GM21723 (cell line): ENCODE measurements around the gene SYNE1.
"Not testable (repeated sequence)": the region's sequence is repeated elsewhere in the genome, so short reads cannot be mapped to it uniquely, and the experiment has no call there.

Experiments used
- ATAC-seq: cut with Tn5 transposase; IDR thresholded peaks from one replicate; pipeline ENCODE4 v1.9.1; 2021; ENCODE audit warnings: mild to moderate bottlenecking, moderate library complexity; ENCODE audit not compliant: unreplicated experiment

The SYNE1 gene, protein sequence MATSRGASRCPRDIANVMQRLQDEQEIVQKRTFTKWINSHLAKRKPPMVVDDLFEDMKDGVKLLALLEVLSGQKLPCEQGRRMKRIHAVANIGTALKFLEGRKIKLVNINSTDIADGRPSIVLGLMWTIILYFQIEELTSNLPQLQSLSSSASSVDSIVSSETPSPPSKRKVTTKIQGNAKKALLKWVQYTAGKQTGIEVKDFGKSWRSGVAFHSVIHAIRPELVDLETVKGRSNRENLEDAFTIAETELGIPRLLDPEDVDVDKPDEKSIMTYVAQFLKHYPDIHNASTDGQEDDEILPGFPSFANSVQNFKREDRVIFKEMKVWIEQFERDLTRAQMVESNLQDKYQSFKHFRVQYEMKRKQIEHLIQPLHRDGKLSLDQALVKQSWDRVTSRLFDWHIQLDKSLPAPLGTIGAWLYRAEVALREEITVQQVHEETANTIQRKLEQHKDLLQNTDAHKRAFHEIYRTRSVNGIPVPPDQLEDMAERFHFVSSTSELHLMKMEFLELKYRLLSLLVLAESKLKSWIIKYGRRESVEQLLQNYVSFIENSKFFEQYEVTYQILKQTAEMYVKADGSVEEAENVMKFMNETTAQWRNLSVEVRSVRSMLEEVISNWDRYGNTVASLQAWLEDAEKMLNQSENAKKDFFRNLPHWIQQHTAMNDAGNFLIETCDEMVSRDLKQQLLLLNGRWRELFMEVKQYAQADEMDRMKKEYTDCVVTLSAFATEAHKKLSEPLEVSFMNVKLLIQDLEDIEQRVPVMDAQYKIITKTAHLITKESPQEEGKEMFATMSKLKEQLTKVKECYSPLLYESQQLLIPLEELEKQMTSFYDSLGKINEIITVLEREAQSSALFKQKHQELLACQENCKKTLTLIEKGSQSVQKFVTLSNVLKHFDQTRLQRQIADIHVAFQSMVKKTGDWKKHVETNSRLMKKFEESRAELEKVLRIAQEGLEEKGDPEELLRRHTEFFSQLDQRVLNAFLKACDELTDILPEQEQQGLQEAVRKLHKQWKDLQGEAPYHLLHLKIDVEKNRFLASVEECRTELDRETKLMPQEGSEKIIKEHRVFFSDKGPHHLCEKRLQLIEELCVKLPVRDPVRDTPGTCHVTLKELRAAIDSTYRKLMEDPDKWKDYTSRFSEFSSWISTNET (N-terminal part only)

DNA sequence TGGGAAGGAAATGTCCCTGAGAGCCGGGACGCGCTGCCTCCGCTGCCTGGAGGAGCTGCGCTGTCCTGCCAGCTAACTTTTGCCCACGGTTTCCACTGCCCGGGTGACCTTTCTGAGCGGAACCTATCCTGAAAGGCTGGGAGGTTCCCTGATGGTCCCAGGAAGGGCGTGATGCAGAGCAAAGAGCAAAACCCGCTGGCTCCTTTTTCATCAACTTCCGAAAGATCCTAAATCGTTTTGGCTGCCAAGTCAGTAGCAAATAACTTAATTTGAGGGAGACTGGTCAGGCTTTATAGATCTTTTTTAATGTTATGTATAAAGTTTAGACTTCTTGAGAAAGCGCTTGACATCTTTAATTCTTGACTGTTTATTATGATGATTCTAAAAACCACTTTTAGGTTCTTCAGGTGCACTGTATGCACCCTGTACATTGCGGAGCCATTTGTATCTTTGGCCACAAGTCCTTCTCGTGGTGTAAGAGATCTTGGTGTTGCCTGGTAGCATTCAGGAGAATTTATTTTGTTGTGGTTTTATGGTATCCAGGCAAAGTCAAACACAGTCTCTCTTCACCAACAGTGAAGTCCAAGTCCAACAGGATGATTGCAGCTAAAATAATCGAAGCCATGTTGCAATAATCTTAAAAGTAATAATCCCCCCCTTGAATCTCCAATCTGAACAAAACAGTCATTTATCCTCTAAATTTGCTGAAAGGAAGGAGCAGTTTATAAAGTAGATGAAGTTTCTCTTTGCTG is at the start of gene SYNE1:
TSS of gene SYNE1 (minus strand) at position 67 of the 752 bp plus-strand sequence. CDS start 9,031 bp downstream, outside the sequence.
- no peak for ATAC-seq

DNA sequence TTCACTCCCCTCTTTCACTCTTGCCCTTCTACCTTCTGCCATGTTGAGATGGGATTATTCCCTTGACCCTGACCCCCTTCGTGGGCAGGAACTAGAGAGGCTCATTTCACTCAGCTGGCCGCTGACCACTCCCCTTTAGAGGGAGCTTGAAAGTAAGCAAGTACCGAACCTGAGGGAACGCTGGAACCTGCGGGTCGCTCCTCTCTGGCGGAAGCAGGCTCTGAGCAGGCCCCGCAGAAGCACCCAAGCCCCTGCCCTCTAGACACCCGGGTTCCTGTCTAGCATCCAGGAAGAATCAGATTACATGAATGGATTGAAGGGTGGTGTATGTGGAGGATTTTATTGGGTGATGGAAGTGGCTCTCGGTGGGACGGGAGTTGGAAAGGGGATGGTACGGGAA is 48.7 kb upstream of the SYNE1 start:
- ATAC-seq, result no peak

DNA sequence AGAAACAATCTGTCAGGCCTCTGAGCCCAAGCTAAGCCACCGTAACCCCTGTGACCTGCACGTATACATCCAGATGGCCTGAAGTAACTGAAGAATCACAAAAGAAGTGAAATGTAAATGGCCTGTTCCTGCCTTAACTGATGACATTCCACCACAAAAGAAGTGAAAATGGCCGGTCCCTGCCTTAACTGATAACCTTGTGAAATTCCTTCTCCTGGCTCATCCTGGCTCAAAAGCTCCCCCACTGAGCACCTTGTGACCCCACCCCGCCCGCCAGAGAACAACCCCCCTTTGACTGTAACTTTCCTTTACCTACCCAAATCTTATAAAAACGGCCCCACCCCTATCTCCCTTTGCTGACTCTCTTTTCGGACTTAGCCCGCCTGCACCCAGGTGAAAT is 45.8 kb upstream of the SYNE1 start:
- not testable (repeated sequence) for ATAC-seq

DNA sequence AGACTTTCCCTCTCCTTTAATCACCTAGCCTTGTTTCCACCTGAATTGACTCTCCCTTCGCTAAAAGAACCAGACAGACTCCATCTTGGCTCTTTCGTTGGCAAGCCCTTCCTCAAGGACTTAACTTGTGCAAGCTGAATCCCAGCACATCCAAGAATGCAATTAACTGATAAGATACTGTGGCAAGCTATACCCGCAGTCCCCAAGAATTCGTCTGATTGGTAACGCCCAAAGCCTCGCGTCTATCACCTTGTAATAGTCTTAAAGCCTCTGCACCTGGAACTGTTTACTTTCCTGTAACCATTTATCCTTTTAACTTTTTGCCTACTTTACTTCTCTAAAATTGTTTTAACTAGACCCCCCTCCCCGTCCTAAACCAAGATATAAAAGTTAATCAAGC is 45.0 kb upstream of the SYNE1 start:
- no peak for ATAC-seq

DNA sequence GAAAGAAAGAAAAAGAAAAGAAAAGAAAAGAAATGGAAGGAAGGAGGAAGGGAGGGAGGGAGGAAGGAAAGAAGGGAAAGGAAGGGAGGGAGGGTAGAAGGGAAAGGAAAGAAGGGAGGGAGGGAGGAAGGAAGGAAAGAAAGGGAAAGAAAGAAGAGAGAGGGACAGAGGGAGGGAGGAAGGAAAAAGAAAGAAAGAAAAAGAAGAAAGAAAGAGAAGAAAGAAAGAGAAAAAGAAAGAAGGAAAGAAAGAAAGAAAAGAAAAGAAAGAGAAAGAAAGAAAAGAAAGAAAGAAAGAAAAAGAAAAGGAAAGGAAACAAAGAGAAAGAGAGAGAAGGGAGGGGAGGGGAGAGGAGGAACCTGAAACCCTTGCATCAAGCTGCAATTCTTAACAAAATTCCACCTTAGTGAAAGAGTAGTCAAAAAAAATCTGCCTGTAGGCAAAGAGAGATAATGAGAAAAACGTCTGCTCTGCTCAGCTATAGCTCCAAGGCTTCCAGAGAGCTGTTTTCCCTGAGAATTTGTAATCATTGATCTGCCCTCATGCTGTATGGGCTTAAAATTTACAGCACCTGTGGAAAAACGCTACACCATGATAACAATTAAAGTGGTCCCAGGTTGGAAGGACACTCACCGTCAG is 43.8 kb upstream of the SYNE1 start:
- ATAC-seq, result no peak

DNA sequence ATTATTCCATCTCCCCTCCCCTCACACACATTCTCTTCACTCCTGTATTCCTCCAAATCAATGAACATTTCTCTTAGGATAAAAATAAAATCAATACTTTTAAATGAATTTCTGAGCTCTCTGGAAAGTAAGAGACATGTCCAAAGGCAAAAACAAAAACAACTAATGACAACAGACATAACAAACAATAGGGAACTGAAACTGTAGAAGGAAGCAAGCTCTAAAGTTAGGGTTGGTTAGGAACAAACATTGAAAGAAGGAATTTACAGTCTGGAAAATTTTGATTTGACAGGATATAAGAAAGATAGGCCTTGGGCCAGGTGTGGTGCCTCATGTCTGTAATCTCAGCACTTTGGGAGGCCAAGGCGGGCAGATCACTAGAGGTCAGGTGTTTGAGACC is 43.0 kb upstream of the SYNE1 start:
- ATAC-seq, result no peak

DNA sequence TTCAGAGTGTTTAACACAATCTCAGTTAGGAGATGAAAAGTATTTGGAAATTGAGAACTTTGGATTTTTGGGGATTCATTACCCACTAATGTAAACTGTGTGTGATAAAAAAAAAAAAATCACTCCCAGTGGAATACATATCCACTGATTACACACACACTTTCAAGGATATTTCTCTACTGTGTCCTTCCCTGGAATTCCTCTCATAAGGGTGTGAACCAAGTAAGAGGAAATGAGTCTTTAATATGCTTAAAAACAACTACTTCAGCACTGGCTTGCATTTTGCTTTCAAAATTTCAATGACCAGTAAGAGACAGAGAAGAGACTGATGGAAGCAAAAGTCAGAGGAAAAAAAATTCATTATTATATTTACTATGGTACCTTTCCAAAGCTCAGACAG is 36.1 kb upstream of the SYNE1 start:
- no peak for ATAC-seq

DNA sequence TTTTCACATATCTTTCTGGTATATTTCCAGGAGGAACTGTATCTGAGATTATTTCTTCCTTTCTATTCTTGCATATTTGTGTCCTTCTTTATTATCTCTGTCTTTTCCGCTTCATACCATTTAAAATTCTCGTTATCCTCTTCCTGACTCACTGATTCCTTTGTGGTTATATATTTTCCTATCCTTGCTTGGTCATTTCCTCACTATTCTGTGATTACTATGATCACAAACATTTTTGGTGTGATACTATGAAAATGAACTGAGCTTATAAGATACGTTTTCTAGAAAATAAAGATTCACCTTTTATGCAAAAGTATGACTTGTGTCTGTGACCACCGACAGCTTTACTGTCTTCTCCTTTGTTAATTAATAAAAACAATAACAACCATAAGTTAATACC is 34.0 kb upstream of the SYNE1 start:
- no peak for ATAC-seq

DNA sequence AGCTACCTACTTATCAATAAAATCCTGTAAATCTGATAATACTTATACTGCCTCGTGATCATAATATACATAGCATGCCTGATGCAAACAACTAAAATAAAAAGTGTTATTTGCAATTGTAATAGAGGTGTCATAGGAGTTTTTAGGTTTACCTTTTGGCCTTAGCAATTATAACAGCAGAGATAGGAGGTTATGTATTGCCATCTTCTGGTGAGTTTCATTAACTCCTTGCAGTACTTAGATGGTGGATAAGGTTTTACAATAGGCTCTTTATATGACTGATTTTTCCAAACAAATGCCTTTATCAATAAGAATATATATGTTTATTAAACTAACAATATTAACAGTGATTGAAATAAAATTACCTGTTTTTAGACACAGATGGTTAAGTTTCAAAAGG is 32.7 kb upstream of the SYNE1 start:
- peak; percentile 60 for ATAC-seq

DNA sequence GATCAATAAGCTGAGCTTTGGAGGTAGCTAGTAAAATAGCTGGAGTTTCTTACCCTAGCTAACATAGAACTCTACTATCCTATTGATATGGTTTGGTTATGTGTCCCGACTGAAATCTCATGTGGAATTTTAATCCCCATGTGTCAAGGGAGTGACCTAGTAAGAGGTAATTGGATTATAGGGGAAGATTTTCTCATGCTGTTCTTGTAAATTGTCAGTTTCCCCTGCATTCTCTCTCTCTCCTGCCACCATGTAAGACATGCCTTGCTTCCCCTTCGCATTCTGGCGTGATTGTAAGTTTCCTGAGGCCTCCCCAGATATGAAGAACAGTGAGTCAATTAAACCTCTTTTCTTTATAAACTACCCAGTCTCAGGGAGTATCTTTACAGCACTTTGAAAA is 24.6 kb upstream of the SYNE1 start:
- no peak for ATAC-seq

DNA sequence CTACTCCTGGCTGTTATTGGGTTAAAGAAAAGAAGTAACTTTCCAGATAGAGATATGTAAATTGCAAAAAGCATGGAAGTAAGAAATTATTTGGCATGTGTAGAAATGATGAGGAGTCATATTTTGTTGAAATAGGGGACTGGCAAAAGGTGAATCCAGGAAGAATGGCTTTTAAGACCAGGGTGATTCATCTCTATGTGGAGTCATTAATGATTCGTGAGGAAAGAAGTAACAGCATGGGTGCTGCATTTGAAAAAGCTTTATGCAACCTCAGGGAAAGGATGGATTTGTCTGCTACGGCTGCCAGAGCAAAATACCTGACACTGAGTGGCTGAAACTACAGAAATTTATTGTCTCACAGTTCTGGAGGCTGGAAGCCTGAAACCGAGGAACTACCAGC is 14.8 kb upstream of the SYNE1 start:
- no peak for ATAC-seq

DNA sequence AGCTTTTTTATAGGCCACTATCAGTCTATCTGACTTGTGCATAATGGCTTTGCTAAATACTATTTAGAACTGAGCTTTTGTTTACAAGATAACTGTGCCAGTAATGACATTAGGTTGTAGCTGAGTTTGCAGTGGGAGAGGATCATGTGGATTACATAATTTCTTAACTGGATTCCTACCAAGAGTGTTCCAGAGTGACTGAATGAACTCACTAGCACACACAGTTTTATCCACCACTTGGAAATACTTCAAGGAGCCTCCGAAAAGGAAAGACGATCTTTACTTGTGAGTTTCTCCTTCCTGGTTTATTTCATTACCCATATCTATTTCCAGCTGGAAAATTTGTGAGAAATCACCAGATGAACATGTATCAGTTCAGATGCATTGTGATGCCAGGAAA is 10.9 kb upstream of the SYNE1 start:
- no peak for ATAC-seq

DNA sequence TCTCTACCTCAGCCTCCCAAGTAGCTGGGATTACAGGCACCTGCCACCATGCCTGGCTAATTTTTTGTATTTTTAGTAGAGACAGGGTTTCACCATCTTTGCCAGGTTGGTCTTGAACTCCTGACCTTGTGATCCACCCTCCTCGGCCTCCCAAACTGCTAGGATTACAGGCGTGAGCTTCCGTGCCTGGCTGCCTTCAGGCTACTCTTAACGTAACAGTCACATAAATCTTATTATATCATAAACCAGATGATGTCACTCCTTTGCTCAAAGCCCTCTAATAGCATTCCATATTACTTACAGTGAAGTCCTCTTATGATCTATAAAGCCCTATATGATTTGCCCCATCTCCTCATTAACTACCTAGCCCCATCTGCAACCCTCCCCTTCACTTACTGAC is 9.6 kb upstream of the SYNE1 start:
- not testable (repeated sequence) for ATAC-seq

DNA sequence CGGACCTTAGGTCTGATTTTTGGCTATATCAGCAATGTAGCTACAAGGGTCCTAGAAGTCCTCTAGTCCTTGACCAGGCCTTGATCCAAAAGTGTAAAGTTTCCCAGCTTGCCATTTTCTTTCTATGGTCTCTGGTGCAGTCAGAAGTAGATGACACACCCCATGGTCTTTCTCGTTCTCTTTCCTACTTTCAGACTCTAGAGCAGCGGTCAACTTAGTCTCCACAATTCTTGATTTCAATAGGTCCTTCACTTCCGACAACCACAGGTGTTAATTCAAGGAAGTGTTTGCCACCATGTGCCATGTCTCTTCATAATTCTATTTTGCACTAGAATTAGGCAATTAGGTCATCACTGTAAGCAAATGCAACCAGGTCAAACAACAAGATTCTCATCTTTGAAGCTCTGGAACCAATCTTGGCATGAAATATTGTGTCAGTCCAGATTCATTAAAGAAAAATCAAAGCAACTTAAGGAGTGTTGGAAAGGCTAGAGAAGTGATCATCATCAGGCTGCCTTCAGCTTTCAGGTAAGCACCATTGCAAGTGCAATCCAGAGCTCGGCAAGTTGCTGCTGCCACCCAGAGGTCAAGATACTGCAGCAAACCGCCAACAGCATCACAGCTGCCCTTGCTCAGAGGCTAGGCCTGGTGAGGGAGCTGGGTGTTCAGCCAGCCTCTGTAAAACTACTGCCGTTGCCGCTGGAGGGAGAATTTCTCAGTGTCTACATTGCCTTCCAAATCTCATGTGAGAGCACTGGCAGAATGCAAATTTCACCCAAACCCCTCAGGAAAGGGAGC is 5.6 kb upstream of the SYNE1 start:
- peak; percentile 94 for ATAC-seq

DNA sequence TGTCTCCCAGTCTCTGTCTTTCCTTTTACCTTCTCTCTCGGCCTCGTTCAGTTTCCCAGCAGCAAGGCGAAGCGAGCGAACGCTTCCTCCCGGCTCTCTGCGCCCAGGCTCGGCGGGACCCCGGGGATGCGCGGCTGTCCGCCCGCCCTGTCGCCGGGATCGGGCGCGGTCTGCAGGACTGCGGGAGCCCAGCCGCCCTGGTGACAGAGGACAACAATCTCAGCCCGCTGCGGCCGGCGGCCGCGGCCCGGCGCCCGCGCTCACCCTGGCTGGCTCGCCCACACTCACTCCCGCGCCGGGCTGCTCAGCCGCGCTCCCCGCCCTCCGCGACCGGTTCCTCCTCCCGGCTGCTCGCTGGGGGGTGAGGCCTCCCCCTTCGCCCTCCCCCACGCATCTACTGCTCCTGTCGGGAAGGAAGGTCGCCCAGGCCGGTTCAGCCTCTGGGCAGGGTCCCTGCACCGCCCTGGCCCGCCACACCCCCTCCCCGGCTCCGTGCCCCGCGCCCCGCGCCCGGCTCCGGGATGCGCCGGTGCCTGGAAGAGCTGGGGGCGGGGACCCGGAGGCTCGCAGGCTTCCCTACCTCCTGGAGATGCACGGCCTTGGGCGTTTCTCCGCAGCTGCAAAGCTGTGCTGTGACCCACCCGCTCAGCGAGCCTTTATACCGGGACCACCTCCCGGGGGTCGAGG is 410 bp downstream of the SYNE1 start:
- peak; percentile 49 for ATAC-seq

DNA sequence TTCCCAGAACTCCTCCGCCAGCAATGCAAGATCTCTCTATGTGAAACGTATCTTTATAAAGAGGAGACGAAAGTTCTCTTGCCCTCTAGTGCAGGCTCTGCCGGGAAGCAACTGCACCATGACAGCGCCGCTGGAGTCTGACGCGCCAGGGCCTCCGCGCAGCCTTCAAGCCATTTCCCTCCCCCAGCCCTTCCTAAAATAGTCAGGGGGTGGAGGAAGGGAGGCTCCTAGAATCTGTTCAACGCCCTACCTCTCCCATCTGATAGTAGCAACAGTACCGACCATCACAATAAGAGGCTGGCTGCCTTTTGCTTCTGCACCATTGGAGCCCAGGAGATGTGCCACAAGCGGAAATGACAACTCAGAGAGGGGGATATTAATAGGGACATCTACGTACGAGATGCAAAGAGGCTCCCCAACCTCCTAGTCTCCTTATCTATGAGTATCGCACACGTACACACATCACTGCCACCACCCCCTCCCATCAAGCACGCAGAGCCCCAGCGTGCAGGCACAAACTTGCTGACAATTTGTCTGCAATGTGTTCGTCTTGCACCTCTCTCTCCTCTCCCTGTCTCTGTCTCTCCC is 1.0 kb downstream of the SYNE1 start:
- ATAC-seq, result peak; percentile 49

DNA sequence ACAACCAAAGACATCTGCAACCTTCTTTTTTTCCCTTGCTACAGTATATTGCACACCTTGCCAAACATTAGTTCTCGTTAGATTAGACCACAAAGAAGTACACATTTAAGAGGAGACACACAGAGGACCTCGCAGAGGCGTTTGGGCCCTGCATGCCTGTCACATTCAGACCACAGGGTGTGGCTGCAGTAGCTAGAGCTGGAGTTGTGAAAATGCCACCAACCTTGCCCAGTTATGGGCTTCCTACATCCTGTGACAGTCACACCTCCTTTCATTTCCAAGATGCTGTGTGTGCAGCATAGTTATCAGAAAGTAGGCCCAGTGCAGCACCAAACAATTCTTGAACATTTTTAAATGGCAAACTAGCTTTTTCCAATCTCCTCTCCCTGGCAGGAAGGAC is 2.4 kb downstream of the SYNE1 start:
- ATAC-seq, result peak; percentile 60

DNA sequence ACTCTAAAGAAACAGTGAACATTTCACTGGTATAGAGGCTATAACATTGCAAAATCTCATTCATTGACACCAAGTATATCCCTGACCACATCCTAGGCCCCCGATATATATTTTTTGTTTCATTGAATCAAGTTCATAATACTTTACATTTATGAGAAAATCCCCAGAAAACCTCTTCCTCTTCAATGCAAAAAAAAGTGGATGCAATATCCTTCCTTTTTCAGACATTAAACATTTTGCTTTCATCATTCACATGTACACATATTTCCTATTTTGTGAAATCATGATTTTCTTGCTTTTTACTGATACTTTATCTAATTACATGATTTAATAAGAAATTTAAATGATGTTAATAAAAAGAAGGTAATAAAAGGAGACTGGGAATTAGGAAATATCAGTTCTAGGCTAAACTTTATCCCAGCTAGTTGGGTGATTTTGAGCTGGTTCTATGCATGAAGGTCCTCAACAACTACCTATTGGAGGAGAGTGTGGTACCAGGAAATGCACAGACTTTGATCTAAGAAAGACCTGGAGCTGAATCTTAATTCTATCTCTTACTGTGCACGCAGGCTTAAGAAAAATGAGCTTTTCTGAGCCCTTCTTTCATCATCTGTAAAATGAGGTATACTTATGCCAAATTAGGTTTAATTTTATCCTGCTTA is 4.9 kb downstream of the SYNE1 start:
- no peak for ATAC-seq
